HFFc6 (cell line): ENCODE data around the gene RFLNA. TPM values are rescaled to one million over a fixed set of nuclear protein-coding genes. Genes with fewer than 3 reads are reported as not detected.
"Not testable (repeated sequence)": the region's sequence is repeated elsewhere in the genome, so short reads cannot be mapped to it uniquely, and the experiment has no call there.

Source experiments
- DNase-seq: peaks from one replicate; pipeline ENCODE4 v3.0.0-alpha.2; 2018
- H3K27ac Mint-ChIP-seq: 2 replicates; pipeline ENCODE4 v1.8.0; 2020; ENCODE audit warnings: mild to moderate bottlenecking, mixed read lengths
- H3K27me3 Mint-ChIP-seq: 2 replicates; pipeline ENCODE4 v1.8.0; 2021; ENCODE audit warnings: mild to moderate bottlenecking, moderate library complexity, mixed read lengths; ENCODE audit not compliant: insufficient read depth
- H3K36me3 Mint-ChIP-seq: 2 replicates; pipeline ENCODE4 v1.8.0; 2021; ENCODE audit warnings: low read depth, mixed read lengths
- H3K4me1 Mint-ChIP-seq: 2 replicates; pipeline ENCODE4 v1.8.0; 2020; ENCODE audit warnings: low read depth, mixed read lengths
- H3K4me3 Mint-ChIP-seq: 2 replicates; pipeline ENCODE4 v1.8.0; 2020; ENCODE audit warnings: mild to moderate bottlenecking, moderate library complexity, mixed read lengths
- H3K9me3 Mint-ChIP-seq: 2 replicates; pipeline ENCODE4 v1.8.0; 2020; ENCODE audit warnings: mild to moderate bottlenecking, mixed read lengths
- CTCF ChIP-seq: fragments of 200-600 bp; sonication (generic); IDR thresholded peaks from 2 replicates; pipeline ENCODE4 v1.5.0; 2021; ENCODE audit warnings: antibody characterized with exemption, mild to moderate bottlenecking
- total RNA-seq, 6 experiments: library from RNA; stranded (reverse); fragmentation: NEBNext Ultra II Directional; extraction: Animal tissue kit (Norgen Biotek cat#: 25700); gene quantifications; 2 replicates in 1 of 6; 3 replicates in 5 of 6; pipeline ENCODE4 v1.2.3, GENCODE V29; 2021

Gene RFLNA
- total RNA-seq, 6 experiments from 2014 or later: not detected

- no peak for TF ChIP-seq CTCF
- H3K27me3 Mint-ChIP-seq: peaks cover 47% of the 10 kb centered on the region
- H3K4me3 Mint-ChIP-seq: no peak overlapping the region; the same call in 1 of the 2 replicates
- H3K27ac Mint-ChIP-seq: no peak overlapping the region
- peaks cover 1% of the 10 kb centered on the region for H3K36me3 Mint-ChIP-seq
- no peak for DNase-seq
- H3K9me3 Mint-ChIP-seq: peaks cover 4% of the 10 kb centered on the region
- peaks cover 5% of the 10 kb centered on the region; the same call in 1 of the 2 replicates for H3K4me1 Mint-ChIP-seq
Measured at GRCh38 chr12:124318278-124319020, 23.6 kb downstream of the RFLNA start.

GRCh38 chr12:124319368-124320050 lies 24.6 kb downstream of the RFLNA start:
- Mint-ChIP-seq H3K27me3 (peaks cover 52% of the 10 kb centered on the region), H3K4me1 (peaks cover 5% of the 10 kb centered on the region; the same call in 1 of the 2 replicates), H3K36me3 (peaks cover 12% of the 10 kb centered on the region), H3K27ac (no peak overlapping the region), H3K4me3 (no peak overlapping the region), H3K9me3 (peaks cover 15% of the 10 kb centered on the region)
- no peak for DNase-seq
- TF ChIP-seq CTCF: no peak

- Mint-ChIP-seq H3K36me3 (peaks cover 22% of the 10 kb centered on the region), H3K9me3 (peaks cover 24% of the 10 kb centered on the region), H3K27ac (no peak overlapping the region; the same call in 1 of the 2 replicates), H3K27me3 (peaks cover 55% of the 10 kb centered on the region), H3K4me1 (peaks cover 5% of the 10 kb centered on the region; the same call in 1 of the 2 replicates), H3K4me3 (no peak overlapping the region)
- TF ChIP-seq CTCF: peak; percentile 98
- peak; percentile 56 for DNase-seq
Measured at GRCh38 chr12:124321040-124321481, 26.2 kb downstream of the RFLNA start.

GRCh38 chr12:124321556-124322270 lies 26.8 kb downstream of the RFLNA start:
- H3K27me3 Mint-ChIP-seq: peaks cover 53% of the 10 kb centered on the region
- peaks cover 22% of the 10 kb centered on the region for H3K36me3 Mint-ChIP-seq
- no peak for TF ChIP-seq CTCF
- H3K4me3 Mint-ChIP-seq: peak overlapping the region; percentile 17; the same call in 1 of the 2 replicates
- DNase-seq: peak; percentile 16
- H3K27ac Mint-ChIP-seq: no peak overlapping the region; the same call in 1 of the 2 replicates
- H3K4me1 Mint-ChIP-seq: no peaks in the 10 kb centered on the region; the same call in 1 of the 2 replicates
- H3K9me3 Mint-ChIP-seq: peaks cover 24% of the 10 kb centered on the region

GRCh38 chr12:124322271-124322998 lies 27.5 kb downstream of the RFLNA start:
- DNase-seq: no peak
- Mint-ChIP-seq H3K27me3 (peaks cover 52% of the 10 kb centered on the region), H3K4me1 (no peaks in the 10 kb centered on the region; the same call in 1 of the 2 replicates), H3K9me3 (peaks cover 24% of the 10 kb centered on the region), H3K27ac (no peak overlapping the region), H3K4me3 (peak overlapping the region; percentile 17; the same call in 1 of the 2 replicates), H3K36me3 (peaks cover 22% of the 10 kb centered on the region)
- TF ChIP-seq CTCF: no peak

GRCh38 chr12:124322999-124323328 lies 28.1 kb downstream of the RFLNA start:
- peaks cover 22% of the 10 kb centered on the region for H3K36me3 Mint-ChIP-seq
- H3K4me1 Mint-ChIP-seq, H3K27ac Mint-ChIP-seq: not testable (repeated sequence)

More at GRCh38 chr12:124322999-124323328, 28.1 kb downstream of the RFLNA start:
- H3K4me3 Mint-ChIP-seq, DNase-seq: not testable (repeated sequence)
- Mint-ChIP-seq H3K27me3 (peaks cover 47% of the 10 kb centered on the region), H3K9me3 (peaks cover 24% of the 10 kb centered on the region)
